GM18519 (cell line): ENCODE measurements around the gene C11orf21.
"Not testable (repeated sequence)": the region's sequence is repeated elsewhere in the genome, so short reads cannot be mapped to it uniquely, and the experiment has no call there.

ENCODE experiments used
- ATAC-seq: cut with Tn5 transposase; IDR thresholded peaks from one replicate; pipeline ENCODE4 v1.9.1; 2021; ENCODE audit warnings: mild to moderate bottlenecking, moderate library complexity; ENCODE audit not compliant: unreplicated experiment, low FRiP score

The C11orf21 gene

DNA sequence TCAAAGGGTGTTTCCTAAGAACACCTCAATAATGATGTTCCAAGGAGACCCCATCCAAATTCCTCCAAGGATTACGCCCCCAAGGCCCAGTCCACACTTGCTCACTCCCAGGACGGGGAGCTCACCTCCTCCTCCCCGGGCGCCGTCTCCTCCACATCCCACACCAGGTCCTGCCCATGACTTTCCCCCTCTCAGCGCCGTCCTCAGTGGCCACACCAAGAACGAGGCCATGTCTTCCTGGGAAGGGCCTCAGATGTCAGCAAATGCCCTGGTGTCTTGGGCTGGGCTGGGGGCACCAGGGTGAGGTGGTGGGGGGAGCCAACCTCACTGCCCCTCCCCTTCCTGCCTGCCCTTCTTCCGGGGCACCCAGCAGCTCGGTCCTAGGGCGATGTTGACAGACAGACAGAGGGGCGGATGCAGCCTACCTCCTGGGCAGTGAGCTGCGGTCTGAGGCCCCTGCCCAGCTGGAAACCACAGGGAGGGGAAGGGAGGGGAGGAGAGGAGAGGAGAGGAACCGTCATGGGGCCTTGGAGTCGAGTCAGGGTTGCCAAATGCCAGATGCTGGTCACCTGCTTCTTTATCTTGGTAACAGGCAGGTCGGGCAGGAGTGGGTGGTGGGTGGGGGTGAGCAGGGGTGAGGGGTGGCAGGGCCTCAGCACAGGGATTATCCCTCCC, at the start of gene C11orf21, which contains the start of gene TSPAN32:
TSS of gene C11orf21 (minus strand) at position 288 of the 675 bp plus-strand sequence. CDS start at position 178, 110 bp downstream.
TSS of gene TSPAN32 (plus strand) at position 383 of the 675 bp plus-strand sequence. CDS start at position 520, 137 bp downstream.
- ATAC-seq, result no peak

DNA sequence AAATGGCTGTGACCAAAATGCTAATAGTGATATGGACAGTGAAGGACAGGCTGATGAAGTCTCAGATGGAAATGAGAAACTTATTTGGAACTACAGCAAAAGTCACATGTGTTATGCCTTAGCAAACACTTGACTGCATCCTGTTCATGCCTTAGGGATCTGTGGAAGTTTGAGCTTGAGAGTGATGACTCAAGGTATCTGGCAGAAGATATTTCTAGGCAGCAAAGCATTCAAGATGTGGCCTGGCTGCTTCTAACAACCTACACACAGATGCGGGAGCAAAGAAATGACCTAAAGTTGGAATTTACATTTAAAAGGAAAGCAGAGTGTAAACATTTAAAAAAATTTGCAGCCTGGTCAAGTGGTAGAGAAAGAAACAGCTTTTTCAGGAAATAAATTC, 47.3 kb upstream of the C11orf21 start:
- no peak for ATAC-seq

DNA sequence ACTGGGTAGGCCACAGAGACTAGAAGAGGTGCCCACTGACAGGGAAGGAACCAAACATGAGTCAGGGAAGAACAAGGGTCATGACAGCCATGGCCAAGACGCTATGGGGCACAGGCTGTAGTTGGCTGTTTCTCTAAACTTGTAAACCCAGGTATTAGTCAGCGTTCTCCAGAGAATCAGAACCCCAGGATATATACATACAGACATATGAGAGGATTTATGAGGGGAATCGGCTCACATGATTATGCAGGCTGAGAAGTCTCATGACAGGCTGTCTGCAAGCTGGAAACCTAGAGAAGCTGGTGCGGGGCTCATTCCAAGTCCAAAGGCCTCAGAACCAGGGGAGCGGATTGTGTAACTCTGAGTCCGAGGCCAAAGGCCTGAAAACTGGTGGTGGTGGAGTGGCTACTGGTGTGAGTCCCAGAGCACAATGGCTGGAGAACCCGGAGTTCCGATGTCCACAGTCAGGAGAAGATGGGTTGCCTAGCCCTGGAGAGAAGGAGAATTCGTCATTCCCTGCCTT, 45.7 kb upstream of the C11orf21 start:
- ATAC-seq, result no peak

DNA sequence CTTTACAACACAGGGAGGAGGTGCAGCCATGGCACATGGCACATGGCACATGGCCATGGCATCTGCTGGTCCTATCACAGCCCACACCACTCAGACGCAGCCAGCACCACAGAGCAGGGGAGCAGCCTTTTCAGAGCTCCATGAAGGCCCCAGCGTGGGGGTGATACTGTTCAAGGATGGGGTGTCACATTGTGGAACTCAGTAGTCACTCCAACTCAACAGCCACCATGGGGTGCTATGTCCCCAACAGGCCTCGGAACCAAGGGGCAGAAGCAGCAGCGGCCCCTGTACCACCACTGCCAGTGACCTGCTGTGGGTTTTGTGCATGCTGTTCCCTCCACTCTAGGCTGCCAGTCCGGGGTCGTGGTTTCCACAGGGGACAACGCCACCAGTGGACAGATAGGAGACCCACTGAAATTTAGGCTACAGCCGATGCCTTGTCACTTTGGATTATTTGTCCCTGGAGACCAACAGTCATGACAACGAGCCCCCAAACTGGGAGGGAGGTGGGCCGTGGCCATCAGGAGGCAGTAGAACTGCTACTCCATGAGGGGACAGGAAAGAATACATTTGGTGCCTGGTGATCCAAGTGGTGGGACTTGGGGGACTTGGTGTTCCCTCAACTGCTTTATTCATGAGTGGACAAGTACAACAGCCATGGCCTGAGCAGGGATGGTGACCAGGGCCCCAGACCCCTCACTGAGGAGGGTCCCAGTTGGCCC, 45.0 kb upstream of the C11orf21 start:
- ATAC-seq, result no peak

DNA sequence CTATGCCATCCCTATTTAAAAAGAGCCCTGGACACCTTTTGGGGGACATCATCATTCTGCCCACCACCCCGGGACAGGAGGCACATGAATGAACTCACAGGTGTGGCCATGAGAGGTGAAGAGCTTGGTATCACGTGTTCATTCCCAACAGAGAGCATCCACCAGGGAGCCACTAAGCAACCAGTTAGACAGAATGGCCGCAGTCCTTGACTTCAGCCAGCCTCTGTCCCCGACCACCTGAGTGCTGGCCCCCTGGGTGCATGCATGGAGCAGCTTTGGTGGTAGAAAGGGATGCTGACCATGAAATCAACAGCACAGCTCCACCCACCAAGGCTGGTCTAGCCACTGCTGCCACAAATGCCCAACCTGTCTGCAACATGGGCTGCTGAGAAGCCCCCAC, 44.3 kb upstream of the C11orf21 start:
- no peak for ATAC-seq

DNA sequence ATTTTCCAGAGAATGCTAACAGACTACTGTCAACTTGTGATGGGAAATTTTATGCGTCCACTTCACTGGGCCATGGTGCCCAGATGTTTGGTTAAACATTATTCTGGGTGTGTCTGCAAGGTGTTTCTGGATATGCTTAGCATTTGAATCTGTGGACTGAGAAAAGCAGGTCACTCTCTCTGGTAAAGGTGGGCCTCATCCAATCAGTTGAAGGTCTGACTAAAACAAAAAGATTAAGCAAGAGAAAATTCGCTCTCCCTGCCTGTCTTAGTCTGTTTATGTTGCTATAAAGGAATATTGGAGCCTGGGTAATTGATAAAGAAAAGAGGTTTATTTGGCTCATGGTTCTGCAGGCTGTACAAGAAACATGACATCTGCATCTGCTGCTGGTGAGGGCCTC, 43.3 kb upstream of the C11orf21 start:
- ATAC-seq, result no peak

DNA sequence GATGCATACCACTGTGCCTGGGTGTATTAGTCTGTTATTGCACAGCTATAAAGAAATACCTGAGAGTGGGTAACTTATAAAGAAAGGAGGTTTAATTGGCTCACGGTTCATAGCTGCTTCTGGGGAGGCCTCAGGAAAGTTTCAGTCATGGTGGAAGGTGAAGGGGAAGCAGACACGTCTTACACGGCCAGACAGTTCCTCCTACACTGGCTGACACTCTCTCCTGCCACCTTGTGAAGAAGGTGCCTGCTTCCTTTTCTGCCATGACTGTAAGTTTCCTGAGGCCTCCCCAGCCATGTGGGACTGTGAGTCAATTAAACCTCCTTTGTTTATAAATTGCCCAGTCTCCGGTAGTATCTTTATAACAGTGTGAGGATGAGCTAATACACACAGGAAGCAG, 41.8 kb upstream of the C11orf21 start:
- ATAC-seq, result no peak

DNA sequence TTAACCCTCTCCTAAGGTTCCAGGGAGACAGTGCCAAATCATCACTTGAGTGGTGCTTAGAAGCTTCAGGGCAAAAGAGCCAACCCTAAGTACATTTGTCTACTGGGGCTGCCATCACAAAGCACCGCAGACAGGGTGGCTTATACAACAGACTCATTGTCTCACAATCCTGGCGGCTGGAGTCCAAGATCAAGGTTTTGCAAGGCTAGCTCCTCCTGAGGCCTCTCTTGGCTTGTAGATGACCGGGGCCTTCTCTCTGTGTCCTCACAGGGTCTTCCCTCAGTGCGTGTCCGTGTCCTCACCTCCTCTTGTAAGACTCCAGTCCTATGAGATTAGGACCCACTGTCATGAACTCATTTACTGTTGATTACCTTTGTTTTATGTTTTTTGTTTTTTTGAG, 41.3 kb upstream of the C11orf21 start:
- no peak for ATAC-seq

DNA sequence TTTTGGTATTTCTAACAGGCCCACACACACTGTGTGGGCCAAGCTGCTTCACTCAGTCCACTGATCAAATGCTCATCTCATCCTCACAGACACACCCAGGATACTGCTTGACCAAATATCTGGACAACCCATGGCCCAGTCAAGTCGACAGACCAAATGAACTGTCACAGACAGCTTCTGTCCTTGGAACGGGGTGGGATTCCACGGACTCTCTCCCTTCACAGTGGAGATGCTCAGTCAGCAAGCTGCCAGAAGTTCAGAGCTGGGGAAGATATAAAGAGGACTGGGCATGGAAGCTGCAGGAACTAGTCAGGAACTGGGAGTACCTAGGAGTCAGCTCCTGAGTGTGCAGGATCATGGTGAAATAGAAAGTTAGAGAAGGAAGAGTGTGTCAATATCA, 40.8 kb upstream of the C11orf21 start:
- no peak for ATAC-seq

DNA sequence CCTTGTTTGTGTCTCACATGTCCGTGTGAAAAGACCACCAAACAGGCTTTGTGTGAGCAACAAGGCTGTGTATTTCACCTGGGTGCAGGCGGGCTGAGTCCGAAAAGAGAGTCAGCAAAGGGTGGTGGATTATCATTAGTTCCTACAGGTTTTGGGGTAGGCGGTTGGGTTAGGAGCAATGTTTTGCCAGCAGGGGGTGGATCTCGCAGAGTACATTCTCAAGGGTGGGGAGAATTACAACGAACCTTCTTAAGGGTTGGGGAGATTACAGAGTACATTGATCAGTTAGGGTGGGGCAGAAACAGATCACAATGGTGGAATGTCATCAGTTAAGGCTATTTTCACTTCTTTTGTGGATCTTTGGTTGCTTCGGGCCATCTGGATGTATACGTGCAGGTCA, 37.0 kb upstream of the C11orf21 start:
- ATAC-seq, result not testable (repeated sequence)

DNA sequence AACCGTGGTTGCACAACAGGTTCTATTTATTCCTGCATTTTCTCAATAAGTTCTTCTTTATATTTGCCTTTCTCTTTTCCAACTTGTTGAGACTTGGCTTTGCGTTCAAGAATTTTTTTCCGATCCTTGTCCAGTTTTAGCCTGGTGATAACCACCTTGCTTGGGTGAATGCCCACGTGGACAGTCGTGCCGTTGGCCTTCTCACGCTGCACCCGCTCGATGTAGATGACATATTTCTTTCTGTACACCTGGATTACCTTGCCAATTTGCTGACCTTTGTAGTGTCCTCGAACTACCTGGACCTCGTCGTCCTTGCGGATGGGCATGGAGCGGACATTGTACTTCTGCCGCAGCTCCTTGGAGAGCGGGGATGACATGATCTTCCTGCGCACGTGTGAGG, 33.6 kb upstream of the C11orf21 start:
- not testable (repeated sequence) for ATAC-seq

DNA sequence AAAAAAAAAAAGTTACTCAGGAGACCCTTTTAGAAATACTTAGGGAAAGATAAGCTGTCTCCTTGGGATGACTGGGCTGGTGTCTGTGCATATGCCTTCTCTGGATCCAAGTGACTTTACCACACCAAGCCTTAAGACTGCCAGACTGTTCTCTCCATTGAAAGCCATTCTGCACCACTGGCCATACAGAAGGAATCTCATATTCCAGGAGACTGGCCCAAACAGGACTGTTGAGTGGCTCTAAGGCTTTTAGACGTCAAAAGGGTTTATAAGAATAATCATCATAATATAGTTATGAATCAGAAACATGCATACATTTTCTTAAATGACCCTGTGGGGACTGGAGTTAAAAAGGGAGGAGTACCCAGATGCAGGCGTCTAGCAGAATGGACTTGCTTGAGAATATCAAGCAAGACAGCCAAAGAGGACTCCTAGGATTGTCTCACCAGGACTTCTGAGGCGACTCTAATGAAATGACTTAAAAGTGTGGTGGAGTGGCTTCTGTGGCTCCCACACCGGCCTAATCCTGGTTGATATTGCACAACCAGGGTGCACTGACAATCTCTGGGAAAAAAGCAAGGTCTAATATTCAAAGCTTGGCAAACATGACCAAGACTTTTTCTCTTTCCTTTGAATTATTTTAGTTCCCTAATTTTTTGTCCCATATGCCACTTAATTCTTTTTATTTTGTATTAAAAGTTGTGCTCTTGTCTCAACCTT, 31.9 kb upstream of the C11orf21 start:
- ATAC-seq, result not testable (repeated sequence)

DNA sequence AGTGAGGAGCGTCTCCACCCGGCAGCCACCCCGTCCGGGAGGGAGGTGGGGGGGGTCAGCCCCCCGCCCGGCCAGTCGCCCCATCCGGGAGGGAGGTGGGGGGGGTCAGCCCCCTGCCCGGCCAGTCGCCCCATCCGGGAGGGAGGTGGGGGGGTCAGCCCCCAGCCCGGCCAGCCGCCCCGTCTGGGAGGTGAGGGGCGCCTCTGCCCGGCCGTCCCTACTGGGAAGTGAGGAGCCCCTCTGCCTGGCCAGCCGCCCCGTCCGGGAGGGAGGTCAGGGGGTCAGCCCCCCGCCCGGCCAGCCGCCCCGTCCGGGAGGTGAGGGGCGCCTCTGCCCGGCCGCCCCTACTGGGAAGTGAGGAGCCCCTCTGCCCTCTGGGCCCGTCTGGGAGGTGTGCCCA, 30.9 kb upstream of the C11orf21 start:
- ATAC-seq, result not testable (repeated sequence)

DNA sequence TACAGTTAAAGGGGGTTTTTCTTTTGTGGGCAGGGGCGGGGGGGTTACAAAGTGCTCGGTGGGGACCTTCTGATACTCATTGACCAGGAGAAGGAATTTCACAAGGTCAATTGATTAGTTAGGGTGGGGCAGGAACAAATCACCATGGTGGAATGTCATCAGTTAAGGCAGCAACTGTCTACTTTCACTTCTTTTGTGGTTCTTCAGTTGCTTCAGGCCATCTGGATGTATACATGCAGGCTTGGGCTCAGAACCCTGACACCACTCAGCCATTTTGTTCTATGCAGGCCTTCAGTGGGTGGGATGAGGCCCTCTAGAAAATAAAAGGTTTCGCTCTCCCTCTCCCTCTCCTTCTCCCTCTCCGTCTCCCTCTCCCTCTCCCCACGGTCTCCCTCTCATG, 29.7 kb upstream of the C11orf21 start:
- no peak for ATAC-seq

DNA sequence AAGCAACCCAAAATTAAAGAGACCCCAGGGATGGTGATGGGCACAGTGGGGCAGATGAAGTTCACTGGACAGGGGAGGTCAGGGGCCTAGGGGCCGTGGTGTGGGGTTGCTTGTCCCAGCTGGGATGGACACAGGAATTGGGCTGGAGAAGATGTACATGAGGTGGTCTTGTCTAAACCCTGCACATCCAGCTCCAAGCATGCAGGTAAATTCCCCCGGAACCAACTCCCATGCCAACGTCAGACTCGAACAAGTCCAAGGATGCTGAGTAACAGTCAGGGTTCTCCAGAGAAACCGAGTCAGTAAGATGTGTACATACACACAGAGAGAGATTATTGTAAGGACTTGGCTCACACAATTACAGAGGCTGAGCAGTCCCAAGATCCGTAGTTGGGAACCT, 29.0 kb upstream of the C11orf21 start:
- ATAC-seq, result no peak

DNA sequence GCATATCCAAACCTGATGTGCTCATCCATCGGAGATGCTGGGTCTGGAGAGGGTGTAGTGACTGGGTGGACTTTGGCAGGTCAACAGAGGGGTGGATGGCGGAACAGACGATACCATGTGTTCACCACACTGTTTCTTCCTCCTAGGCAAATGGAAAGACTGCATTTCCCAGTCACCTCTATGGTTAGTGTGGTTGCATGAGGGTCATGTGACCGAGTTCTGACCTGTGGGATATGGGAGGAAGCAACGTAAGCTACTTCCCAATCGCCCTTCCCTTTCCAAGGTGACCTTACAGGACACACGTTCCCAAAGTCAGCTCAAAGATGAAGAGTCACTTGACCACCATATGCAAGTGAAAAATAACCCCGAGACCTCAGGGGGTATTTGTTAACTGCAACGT, 27.8 kb upstream of the C11orf21 start:
- ATAC-seq, result no peak

DNA sequence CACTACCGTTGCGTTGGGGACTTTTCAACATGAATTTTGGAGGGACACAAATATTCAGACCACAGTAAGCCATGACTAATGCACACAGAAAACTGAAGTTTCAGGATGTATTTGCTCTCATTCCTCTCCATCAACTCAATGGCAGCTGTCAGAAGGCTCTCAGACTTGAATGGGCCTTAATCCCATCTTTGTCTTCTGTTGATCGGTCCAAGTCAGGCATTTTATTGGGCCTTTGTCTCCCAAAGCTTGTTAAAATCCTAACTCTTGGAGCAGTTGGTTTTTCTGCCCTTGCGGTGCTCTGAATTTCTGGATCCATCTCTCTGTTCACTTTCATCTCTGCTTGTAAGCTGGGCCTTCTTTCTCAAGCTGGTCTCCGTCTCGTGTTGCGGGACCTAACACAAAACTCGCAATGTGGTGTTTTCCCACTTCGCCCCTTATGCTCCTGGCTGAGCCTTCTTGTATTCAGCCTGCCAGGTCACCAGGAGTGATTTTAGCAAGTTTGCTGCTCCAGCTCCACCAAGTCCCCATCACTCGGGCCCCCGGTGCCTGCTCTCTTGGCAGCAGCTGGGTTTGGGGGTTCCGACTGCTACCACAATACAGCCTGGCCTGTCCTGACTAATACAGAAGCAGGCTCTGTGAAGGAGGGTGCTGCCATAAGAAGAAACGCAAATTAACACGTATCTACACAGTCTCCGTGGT, 27.1 kb upstream of the C11orf21 start:
- no peak for ATAC-seq

DNA sequence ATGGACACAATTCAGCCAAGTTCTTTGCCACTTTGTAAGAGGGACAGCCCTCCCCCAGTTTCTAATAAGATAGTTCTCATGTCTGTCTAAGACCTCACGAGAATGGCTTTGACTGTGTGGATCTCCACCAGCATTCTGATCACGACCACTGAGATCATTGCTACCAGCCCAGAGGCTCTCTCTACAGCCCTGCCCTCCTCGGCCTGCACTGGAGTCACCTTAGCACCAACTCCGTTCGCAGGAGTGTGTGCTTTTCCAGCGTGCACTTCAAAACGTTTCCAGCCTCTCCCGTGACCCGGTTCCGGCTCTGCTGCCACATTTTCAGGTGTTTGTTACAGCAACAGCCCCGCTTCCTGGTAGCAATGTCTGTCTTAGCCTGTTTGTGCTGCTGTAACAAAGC, 26.3 kb upstream of the C11orf21 start:
- no peak for ATAC-seq

DNA sequence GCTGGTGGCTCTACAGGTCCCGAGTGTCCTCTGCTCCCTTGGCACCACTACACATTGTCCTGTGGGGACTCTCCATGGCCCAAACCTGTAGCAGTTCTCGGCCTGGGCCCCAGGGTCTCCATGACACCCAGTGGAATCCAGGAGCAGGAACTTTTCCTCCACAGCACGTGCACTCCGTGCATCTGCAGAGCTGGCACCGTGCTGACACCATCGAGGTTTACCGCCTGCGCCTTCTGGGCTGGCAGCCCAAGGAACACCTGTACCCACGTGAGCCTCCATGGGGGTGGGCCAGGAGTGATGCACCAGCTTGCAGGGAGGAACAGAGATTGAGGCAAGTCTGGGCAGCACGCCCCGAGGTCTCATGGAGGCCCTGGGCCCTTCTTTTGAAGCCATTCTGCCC, 25.3 kb upstream of the C11orf21 start:
- no peak for ATAC-seq

DNA sequence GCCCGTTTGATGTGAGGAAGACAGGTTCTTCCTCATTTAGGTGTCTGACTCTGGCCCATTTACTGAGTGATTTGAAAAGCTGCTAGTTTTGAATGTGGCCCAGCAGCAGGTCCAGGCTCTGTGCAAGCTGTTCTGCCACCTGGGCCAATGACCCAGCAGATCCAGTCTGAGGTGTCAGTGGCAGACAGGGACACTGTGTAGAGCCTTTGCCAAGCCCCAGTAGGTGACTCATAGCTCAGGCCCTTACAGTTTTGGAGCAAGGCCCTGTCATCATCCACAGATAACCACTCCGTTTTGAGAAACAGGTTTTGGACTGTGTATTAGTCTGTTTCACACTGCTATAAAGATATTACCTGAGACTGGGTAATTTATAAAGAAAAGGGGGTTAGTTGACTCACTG, 24.0 kb upstream of the C11orf21 start:
- no peak for ATAC-seq

DNA sequence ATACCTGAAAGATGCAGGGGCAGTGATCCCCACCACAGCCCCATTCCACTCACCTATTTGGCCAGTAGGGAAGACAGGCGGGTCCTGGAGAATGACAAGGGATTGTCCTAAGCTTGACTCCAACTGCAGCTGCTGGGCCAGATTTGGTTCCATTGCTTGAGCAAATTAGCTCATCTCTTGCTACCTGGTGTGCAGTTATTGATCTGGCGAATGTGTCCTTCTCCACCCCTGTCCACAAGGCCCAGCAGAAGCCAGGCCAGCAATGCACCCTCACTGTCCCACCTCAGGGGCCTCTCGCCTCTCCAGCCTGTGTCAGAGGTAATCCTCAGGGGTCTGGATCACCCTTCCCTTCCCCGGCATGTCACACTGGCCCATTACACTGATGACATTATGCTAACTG, 23.4 kb upstream of the C11orf21 start:
- no peak for ATAC-seq
